ENCODE data around the gene VN1R5. TPM values are rescaled to one million over a fixed set of nuclear protein-coding genes. Genes with fewer than 3 reads are reported as not detected.

VN1R5 gene
- total RNA-seq, 1 donor from 2014 or later, result not detected

DNA sequence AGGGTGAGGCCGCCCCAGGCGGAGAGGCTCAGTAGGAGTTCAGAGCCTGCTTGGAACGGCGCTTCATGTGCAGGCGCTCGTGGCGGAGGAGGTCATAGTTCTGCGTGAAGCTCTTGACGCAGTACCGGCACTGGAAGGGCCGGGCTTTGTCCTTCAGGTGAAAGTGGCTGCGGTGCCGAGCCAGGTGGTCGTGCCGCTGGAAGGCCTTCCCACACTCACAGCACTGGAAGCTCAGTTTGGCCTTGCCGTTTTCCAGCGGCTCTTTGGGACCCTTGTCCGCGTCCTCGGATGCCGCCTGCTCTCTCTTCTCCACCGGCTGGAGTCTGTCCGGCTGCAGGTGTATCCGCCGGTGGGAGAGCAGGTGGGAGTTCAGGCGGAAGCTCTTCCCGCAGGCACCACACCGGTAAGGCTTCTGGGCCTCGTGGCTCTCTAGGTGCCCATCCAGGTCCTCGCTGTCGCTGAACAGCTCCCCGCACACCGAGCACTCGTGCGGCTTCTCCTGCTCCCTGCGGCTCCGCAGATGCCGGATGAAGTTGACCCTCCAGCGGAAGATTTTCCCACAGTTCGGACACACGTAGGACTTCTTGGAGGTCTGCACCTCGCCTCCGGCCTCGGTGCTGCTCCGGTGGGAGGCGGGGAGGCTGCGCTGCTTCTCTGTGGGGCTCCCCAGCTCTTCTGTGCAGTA is 44.8 kb downstream of the VN1R5 start:
- no peak for DNase-seq (ENCODE audit: low read depth in 2 of 2)

- DNase-seq (ENCODE audit: low read depth in 2 of 2), result no peak
These were observed 45.3 kb downstream of the VN1R5 start for GRCh38 chr1:247301176-247301540.

GRCh38 chr1:247303216-247303615 is 47.3 kb downstream of the VN1R5 start:
- no peak for DNase-seq (ENCODE audit: low read depth in 2 of 2)

DNA sequence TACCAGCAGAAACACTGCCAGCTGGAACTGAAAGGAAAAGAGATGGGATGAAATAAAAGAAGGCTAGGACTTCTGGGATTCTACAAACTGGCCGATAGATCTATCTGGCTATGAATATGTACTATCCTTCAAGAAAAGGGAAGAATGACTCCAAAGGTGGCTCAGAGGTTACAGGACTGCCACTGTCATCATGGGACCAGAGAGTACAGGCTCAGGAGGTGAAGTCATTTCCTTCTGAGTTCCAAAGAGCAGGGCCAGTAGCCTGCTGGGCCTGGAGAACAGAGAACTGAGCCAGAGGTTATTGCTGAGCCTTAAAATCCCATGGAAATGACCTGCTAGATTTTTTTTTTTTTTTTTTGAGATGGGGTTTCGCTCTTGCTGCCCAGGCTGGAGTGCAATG is 48.2 kb downstream of the VN1R5 start:
- DNase-seq (ENCODE audit: low read depth in 2 of 2), result peak in 1 of 2 donors; percentile 19

Other genes with a start within 250 kb of the VN1R5 start
- gene ZNF695, start 248.0 kb upstream of the VN1R5 start, total RNA-seq, result 1.0 and 2.4 TPM in 2 replicates
- 6.2 and 7.4 TPM in 2 replicates for gene ZNF670, start 177.3 kb upstream of the VN1R5 start, total RNA-seq
- 9.6 and 10.7 TPM in 2 replicates for gene ZNF669, start 151.7 kb upstream of the VN1R5 start, total RNA-seq
- gene ZNF124, start 84.1 kb upstream of the VN1R5 start, total RNA-seq, result 43.4 and 52.9 TPM in 2 replicates
- 17.2 and 24.3 TPM in 2 replicates for gene ZNF496, start 75.8 kb downstream of the VN1R5 start, total RNA-seq
- under 0.01 TPM in 1 of 2 replicates, not detected in the other for gene NLRP3, start 160.1 kb downstream of the VN1R5 start, total RNA-seq
- not detected in 2 replicates for gene OR2B11, start 202.0 kb downstream of the VN1R5 start, total RNA-seq

Measured in dermis microvascular lymphatic vessel endothelial cell (primary cell).